ENCODE measurements around the gene PLCB1.
"Not testable (repeated sequence)": the region's sequence is repeated elsewhere in the genome, so short reads cannot be mapped to it uniquely, and the experiment has no call there.

The PLCB1 gene

GRCh38 chr20:8402798-8403197 lies 270.7 kb downstream of the PLCB1 start:
- no peak for DNase-seq (ENCODE audit: low read depth in 2 of 2)

- no peak for DNase-seq (ENCODE audit: low read depth in 2 of 2)
Measured at GRCh38 chr20:8404912-8405635, 273.0 kb downstream of the PLCB1 start.

- DNase-seq (ENCODE audit: low read depth in 2 of 2), result no peak
Measured at GRCh38 chr20:8406391-8406790, 274.3 kb downstream of the PLCB1 start.

DNA sequence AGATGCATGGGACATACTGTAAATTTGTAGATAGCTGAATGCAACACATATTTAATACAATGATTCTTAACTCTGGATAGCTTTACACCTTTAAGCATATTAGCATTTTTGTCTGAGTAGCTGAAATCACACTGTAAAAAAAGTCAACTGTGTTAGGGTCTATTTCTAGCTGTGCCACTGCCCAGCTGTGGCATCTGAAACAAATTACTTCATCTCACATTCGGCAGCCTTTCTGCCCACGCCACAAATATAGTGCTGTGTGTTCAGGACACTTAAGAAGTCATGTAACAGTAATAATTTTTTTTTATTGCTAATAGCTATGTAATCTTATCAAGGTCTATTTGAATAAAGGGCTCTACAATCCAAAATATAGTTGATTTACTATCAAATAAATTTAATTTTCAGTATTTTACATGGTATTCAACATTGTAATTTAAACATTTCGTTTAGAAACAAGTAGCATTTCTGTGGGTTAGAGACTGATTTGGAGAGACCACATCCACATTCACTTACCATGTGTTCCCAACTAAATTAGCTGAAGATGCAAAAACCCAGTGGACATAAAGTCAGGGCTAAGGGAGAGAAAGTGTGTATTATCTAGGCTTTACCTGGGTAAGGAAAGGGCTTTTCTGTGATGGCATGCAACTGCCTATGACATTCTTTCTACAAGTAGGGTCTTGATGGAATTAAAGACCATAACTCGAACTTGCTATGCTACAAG lies 276.7 kb downstream of the PLCB1 start:
- DNase-seq (ENCODE audit: low read depth in 2 of 2), result no peak

DNA sequence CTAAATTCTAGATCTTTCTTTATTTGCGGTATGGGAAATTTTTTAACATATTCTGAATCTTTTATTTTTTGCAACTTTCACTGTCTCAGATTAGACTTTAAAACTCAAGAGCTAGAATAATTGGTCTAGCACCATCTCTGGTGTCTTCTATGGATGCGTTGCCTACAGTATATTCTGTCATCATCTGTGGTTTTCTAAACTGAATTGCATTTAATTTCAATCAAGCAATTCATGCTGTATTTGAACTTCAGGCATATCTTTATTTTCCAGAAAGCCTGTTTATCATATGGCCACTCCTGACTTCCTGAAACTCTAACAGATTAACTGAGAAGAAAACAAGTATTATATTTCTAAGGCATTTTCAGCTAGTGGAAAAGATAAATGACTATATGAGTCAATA lies 281.6 kb downstream of the PLCB1 start:
- no peak for DNase-seq (ENCODE audit: low read depth in 2 of 2)

DNA sequence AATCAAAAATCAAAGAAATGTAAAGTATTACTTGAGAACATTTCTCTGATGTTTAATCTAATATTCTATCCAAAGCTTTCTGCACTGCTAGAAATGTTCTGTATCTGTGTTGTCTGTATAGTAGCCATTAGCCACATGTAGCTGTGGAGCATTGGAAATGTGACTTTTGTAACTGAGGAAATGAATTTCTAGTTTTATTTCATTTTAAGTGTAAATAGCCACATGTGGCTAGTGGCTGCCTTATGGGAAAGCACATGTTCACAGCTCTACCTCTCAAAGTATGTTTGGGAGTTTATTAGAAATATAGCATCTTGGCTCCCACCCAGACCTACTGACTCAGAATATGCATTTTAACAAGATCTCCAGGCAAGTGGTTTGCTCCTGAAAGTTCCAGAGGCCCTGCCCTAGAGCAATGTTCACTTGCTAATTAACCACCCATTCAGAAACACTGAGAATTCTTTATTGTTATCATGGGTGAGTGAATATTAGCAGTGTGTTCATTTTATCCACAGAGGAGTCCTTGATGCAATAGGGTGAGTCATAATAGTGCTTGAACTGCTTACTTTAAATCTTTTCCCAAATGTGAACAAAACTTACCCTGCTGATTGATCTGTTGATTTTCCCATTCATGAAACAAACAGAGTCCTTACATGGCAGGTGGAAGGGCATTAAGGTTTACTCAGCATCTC lies 282.7 kb downstream of the PLCB1 start:
- no peak for DNase-seq (ENCODE audit: low read depth in 2 of 2)

DNA sequence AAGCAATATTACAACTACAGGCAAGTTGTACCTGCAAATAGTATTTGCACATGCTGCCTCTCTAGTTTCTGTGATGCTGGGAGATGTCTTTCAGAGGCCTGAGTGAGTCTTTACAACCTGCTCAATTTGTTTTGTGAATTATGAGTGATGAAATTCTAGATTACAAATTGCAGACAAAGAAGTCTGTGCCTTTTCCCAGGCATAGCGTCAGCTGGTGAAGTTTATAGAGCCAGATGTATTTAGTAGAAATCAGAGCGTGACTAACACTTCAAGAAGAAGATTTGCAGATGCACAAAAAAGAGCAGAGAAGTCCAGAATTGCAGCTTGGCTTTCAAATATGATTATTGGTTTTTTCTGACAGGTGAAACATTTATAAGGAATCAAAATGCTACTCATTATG lies 289.9 kb downstream of the PLCB1 start:
- no peak for DNase-seq (ENCODE audit: low read depth in 2 of 2)

DNA sequence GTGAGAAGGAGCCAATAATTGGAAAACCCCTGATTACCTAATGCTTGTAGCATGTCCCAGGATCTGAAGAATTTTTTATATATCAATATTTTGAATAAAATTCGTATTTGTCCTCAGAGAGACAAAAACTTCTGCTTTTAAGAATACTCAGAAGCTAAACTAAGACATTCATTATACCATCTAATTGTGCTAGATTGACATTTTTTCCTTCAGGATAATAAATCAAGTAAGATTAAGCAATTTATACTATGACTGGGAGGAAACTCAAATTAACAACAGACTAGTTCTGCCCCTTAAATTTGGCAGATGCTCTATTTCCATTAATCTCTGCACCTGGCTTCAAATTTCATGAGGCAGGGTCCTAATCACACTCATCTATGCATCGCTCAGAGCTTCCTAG lies 291.4 kb downstream of the PLCB1 start:
- no peak for DNase-seq (ENCODE audit: low read depth in 2 of 2)

DNA sequence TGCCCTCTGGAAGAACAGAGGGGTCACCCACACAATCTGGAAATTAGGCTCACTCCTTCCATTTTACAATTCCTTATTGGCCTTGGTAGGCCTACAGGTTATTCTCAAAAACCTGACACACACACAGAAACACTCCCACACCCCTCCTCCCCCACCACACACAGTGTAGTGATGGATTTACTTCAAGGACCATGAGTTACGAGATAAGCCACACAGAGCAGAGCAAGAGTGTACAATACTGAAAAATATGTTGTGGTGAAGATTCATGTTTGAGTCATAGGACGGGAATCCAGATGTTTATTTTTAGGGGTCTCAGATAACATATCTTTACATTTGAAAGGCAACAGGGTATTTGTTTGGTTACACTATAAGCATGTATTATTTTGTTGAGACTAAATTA lies 291.9 kb downstream of the PLCB1 start:
- no peak for DNase-seq (ENCODE audit: low read depth in 2 of 2)

- no peak for DNase-seq (ENCODE audit: low read depth in 2 of 2)
Measured at GRCh38 chr20:8425016-8425415, 292.9 kb downstream of the PLCB1 start.

GRCh38 chr20:8425802-8426201 lies 293.7 kb downstream of the PLCB1 start:
- no peak for DNase-seq (ENCODE audit: low read depth in 2 of 2)

DNA sequence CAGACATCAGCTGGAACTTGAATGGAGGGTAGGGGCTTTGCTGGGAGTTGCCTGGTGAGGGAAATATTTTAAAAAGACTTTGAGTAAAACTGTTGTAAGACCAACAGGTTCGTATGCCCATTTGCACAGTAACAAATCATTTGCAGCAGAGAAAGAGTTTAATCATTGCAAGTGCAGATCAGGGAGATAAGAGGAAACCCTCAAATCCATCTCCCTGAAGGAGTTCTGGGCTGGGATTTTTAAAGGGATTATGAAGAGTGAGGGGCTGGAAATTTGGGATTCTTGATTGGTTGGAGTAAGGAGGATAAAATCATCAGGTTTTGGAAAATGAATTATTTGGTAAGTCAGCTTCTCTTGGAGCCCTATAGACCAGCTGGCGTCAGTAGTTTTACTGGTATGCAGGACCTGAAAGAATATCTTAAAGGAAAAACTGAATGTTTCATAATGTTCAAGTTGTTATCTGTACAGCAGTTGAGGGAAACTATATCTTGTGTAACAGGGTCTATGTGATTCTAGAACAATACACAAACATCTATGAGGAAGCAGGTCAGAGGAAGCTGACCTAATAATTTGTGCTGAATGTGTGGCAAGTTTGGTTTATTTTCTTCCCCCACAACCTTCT lies 295.5 kb downstream of the PLCB1 start:
- no peak for DNase-seq (ENCODE audit: low read depth in 2 of 2)

DNA sequence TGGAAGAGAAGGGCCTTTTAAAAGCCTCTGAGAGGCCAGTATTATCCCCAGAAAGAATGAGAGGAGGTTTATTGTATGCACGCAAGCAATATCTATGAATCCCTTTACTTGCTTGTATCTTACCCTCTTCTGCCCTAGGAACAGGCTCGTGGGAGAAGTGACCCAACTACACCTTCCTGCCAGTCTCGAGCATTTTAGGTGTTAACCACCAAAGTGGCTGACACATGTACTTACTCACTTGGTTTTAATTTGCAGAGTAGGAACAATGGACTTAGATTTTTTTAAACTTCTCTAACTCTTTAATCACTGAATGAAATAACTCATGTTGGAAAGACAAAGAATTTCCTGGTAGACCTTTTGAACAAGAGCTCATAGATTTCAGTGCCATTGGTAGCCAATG lies 296.9 kb downstream of the PLCB1 start:
- DNase-seq (ENCODE audit: low read depth in 2 of 2), result no peak

DNA sequence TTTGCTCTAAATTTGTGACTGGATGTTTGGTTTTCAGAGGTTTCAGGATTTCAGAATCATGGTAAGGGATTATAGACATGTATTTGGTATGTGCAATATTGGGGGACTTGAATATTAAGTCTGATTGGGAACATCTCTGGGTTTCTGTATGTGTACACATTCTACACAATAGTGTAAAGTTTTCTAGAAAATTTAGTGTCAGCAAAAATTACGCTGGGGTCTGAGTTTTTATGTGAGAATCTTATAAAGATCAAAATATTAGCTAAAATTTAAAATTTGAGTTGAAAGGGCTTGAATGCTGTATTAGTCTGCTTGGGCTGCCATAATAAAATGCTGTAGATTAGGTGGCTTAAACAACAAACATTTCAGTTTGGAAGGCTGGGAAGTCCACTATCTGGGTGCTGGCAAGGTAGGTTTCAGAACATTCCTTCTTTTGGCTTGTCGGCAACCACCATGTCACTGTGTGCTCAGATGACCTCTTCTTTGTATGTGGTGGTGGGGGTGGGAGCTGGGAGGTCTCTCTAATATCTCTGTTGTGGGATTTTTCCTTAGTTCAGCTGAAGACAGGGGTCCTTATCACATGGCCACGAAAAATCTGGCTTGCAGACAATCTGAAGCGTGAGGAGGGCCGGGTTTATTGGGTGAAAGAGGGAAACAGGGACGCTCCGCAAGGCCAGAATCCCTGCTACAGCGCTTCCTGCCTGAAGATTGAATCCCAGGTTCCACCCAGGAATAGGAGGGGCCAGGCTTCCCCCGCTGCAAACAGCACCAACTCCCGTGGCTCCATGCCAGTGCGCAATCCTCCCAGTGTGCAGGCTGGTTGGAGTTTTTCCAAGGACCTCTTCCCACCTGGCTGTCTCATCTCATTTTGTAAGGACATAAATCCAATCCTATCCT lies 299.7 kb downstream of the PLCB1 start:
- DNase-seq (ENCODE audit: low read depth in 2 of 2), result no peak

DNA sequence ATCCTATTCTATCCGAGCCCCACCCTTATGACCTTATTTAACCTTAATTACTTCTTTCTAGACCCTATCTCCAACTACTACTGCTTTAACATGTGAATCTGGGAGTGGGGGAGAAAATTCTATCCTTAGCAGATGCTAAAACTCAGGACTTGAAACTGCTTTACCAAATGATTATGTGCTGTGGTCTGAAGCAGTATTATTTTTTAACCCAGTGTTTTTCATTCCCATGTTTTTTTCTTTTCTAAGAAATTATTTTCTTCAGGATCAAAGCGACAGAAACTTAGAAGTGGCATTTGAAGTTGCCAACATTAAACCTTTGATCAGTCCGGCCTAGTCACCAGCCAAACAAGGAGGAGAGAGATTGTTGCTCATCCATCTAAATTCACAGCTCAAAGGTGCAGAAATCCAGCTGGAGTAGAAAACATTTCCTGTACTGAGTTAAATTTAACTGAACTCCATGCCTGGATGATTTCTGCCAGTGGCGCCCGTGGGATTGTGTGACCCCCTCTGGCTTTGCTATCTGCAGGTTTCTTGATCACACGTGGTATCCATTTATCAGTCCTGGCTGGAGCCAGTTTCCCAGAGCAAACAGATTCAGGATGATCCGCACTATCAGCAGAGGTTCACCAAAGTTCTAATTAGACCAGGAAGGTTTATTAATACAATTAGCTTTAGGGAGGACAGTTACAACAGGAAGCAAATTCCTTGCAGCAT lies 300.5 kb downstream of the PLCB1 start:
- DNase-seq (ENCODE audit: low read depth in 2 of 2), result no peak

DNA sequence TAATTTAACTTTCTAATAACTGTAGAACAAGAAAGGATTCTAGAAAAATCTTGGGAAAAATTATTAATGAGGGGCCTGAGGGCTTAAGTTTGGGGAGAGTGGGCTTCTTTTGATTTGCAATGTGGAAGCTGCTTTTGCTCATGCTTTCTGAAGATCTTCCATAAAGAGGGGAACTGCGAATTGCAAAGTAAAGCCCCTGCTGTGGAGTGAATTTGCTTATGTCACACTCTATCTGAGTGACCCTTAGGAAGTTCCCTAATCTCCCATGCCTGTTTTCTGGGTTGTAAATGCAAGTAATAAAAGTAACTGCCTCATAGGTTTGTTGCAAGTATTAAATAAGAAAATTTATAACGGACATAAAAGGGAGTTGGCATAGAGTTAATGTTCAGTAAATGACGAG lies 301.2 kb downstream of the PLCB1 start:
- DNase-seq (ENCODE audit: low read depth in 2 of 2), result no peak

GRCh38 chr20:8434326-8434876 lies 302.3 kb downstream of the PLCB1 start:
- no peak for DNase-seq (ENCODE audit: low read depth in 2 of 2)

DNA sequence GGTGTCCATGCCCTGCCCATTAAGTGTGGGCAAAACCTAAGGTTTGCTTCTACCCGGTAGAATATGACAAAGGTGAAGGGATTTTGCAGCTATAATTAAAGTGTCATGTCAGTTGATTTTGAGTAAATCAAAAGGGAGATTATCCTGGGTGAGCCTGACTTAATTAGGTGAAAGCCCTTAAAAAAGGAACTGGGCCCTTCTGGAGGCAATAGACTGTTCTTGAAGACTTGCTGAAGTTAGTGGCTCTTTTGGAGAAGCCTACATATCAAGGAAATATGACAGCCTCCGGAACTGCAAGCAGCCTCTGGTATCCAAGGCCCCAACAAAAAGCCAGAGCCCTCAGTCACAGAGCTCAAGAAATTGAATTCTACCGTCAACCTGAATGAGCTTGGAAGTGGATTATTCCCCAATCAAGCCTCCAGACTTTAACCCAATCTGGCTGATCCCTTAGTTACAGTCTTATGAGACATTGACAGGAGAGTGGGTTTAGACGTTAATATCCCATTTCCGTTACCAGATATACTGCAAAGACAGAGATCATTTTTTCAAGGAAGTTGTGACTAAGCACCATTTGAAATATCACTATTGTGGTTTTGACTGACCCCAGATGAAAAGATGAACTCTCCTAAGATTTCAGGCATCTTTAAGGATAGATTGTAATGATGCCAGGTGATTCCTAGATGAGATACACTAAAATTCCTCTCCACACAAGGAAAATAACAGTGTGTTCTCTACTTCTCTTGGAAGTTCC lies 303.4 kb downstream of the PLCB1 start:
- no peak for DNase-seq (ENCODE audit: low read depth in 2 of 2)

GRCh38 chr20:8436938-8437337 lies 304.9 kb downstream of the PLCB1 start:
- not testable (repeated sequence) for DNase-seq (ENCODE audit: low read depth in 2 of 2)

GRCh38 chr20:8438748-8439147 lies 306.7 kb downstream of the PLCB1 start:
- no peak for DNase-seq (ENCODE audit: low read depth in 2 of 2)

All from stimulated activated CD4-positive, alpha-beta T cell treated with anti-CD3 and anti-CD28 coated beads, Interleukin-15, amount 100 ng/mL, for 48 hours (primary cell).